ENCODE data around the gene PRSS16.

GRCh38 chr6:27260369-27260768 is 12.9 kb downstream of the PRSS16 start:
- TF ChIP-seq CTCF (IDR thresholded peaks at IDR 0.05; ENCODE audit: insufficient read depth, low read length, poor library complexity, severe bottlenecking) (no peak), EZH2phosphoT487 (conservative IDR thresholded peaks at IDR 0.05; ENCODE audit: low read length) (no peak)
